ENCODE results near the gene UBE2J2. TPM values are rescaled to one million over a fixed set of nuclear protein-coding genes. Genes with fewer than 3 reads are reported as not detected.
A peak's percentile ranks its signal among the peaks of the same experiment; 100 is the strongest.
"Not testable (repeated sequence)": the region's sequence is repeated elsewhere in the genome, so short reads cannot be mapped to it uniquely, and the experiment has no call there.

UBE2J2 gene
- 58.1 TPM for polyA plus RNA-seq (2013, experiment 1 of 2; ENCODE audit: insufficient read length)
- polyA plus RNA-seq (2013, experiment 2 of 2; ENCODE audit: insufficient read length), result 58.3 TPM

DNA sequence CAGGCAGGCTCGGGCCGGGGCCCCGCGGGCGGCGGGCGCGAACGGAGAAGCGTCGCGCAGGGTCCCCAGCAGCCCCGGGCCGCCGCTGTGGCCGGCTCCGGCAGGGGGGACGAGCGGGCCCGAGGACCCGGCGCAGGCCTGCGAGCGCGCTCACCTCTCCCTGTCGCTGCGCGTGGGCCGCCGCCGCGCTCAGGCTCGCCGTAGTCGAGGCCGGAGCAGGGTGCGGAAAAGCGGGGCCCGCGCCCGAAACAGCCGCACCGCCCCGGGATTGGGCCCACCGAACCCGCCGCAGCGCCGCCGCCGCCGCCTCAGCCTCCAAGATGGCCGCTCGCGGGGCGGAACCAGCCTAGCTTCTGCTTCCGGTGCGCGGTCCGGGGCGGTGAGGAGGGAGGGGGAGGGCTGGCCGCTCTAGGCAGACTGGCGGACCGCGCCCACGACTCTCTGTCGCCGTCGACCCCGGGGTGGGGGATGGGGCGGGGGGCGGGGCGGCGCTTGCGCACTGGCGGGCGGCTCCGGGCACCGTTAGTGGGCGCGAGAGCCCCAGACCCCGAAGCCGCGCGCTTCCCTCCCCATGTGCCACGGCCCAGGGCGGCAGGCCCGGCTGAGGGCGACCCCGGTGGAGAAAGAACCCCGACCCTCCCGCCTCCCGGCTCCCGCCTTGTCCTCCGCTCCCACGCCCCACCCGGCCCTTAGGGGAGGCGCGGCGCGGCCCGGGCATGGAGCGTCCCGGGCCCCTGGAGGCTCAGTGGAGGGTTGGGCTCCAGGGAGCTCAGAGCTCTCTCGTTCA, at the start of gene UBE2J2:
TSS of gene UBE2J2 (minus strand) at position 343 of the 787 bp plus-strand sequence. CDS start 5,862 bp downstream, outside the sequence.
- DNase-seq, result peak; percentile 92

DNA sequence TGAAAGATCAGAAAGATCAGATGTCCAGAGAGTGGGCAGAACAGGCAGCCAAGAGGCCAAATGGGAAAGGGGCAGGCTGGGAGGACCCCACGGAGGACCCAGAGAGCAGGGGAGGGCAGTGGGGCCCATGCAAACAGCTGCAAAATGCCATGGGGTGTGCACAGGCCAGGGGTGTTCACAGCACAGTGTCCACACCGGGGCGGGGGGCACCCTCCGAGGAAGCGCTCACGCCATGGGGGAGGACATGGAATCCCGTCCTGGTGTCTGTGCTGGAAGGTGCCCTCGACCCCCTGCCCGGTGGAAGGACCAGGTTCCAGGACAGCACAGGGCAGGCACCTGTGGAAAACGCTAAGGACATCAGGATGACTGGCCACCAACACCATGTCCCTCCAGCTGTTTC, 49.3 kb upstream of the UBE2J2 start:
- no peak for DNase-seq

DNA sequence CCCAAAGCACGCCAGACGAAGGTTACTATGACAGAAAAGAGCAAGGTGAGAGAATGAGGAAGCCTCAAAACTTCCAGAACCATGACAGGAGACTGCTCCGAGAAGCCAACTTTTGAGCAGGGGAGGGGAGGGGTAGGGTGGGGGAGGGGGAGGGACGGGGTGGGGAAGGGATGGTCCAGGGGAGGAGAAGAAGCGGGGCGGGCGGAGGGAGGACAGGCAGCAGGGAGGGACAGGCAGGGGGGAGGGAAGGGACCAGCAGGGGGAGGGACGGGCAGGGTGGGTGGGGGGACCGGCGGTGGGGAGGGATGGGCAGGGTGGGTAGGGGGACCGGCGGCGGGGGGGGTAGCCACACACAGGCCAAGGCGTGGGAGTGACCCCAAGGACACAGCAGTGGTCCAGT, 48.8 kb upstream of the UBE2J2 start:
- DNase-seq, result no peak

DNA sequence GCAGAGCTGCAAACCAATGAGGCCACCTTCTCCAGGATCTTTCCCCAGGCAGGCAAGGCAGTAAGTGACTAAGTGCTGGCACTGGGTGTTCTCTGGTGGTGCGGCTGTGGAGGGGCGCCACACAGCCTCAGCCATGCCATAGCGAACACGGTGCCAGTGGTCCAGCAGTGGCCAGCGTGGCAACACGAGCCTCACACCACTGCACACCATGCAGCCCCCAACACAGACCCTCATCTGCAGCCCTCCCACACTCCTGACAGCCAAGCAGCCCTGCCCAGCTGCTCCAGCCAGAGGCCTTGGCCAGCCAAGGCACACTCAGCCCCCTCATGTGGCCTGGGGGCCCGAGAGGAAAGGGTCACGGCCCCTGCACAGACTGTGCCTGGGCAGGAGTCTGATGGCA, 47.8 kb upstream of the UBE2J2 start:
- DNase-seq, result no peak

DNA sequence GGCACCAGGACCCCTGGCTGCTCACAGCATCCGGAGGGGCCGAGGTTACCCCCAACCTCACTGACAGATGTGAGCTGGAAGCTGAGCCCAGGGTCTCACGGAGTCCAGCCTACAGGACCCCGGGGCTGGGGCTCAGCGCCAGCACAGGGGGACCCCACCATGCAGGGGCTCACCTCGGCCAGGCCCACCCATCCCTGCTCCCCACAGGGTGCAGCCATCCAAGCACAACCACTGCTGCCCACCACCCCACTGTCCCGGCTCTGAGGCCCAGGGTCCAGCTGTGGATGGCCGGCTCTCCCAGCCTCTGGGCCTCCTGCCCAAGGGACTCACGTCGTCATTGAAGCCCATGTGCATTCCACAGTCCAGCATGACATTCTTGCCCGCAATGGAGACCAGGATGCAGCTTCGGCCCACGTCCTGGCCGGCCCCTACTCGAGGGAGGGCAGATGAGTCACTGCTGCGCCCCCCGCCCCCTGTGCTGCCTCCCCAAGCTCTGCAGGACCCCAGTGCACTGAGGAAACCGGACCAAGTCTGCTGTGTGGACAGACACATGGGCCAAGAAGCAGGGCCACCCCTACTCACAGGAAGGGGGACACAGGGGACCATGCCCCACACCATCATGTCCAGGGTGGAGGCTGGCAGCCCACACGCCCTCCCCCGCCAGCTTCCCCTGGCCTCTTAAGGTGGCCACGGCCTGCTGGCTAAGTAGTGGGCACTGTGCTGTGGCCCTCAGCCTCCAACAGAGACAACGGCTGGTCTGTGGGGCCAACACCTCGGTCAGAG, 47.2 kb upstream of the UBE2J2 start:
- DNase-seq, result no peak

DNA sequence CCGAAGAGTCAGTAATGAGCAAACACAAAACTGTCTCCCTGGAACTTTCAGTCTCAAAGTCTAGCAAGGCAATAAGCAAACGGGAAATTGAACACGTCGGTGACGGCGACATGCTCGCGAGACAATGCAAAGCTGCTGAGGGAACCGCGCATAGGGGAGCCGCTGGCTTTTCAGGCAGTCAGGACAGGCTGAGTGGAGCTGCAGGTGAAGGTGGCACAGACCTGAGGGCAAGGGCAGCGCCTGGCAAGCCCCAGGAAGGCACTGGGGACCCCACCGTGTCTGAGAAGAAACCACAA, 45.9 kb upstream of the UBE2J2 start:
- DNase-seq, result no peak

DNA sequence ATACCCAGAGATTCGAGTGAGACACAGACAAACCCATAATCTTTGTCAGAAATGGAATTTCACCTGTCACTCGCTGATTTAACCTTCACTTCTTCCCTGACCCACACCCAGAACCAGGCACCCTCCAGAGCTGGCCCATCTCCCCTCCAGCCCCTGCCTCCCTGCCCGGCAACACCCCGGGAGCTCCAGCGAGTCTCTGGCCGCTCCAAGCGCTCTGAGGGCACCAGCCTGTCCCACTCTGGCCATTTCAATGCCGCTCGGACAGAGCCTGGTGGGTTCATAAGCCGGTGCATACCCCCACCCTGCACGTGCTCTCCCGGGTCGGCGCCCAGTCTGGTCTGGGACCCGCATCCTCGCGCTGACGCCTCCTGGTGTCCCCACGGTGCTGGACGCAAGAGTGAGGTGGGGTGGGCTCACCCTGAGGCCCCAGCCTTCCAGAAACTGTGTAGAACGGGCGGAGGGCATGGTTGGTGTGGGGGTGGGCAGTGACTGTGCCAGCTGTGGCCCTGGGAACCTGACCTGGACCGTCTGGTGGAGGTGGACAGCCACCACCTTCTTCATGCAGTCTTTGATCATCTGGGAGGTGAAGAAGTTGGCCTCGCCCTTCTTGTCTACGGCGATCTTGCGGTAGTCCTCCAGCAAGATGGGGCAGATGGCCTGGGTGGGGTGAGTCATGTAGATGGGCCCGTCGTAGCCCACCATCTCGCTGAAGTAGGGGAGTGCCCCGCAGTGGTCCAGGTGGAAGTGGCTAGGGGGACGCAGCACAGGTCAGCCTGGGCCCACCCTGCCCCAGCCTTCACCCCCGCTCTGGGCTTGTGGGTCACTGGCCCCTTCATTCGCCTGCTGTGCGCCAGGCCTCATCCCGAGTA, 45.4 kb upstream of the UBE2J2 start:
- no peak for DNase-seq

DNA sequence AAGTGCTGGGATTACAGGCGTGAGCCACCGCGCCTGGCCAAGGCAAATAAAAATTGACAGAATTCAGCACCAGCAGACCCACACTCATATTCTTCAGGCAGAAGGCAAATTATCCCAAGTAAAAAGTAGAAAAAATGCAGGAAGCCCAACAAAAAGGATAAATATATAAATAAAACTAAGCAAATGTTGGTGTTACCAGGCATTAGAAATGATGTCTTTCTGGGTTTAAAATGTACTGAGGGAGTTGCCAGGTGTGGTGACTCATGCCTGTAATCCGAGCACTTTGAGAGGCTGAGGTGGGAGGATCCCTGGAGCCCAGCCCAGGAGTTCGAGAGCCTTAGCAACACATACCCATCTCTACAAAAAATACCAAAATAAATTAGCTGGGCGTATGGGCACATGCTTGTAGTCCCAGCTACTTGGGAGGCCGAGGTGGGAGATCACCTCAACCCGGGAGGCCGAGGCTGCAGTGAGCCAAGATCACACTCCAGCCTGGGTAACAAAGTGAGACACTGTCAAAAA, 44.5 kb upstream of the UBE2J2 start:
- DNase-seq, result peak; percentile 91

DNA sequence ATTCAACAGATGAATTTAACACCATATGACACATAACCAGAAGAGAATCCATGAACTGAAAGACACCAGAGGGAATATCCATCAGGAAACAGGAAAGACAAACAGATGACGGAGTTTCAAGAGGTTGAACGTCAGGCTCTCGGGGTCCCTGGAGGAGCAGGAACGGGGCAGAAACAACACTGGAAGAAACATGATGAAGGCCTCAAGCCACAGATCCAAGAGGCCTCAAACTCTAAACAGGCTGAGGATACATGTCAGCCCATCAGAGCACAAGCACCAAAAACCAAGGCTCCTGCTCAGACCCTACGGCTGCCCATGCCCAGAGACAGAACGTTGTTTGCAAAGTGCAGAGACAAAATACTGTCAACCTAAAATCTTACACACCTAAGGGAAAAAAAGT, 43.8 kb upstream of the UBE2J2 start:
- no peak for DNase-seq

DNA sequence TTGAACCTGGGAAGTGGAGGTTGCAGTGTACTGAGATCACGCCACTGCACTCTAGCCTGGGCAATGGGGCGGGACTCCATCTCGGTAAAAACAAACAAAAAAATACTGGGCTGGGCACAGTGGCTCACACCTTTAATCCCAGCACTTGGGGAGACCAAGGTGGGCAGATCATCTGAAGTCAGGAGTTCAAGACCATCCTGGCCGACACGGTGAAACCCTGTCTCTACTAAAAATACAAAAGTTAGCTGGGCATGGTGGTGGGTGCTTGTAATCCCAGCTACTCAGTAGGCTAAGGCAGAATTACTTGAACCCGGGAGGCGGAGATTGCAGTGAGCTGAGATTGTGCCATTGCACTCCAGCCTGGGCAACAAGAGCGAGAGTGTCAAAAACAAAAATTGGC, 42.5 kb upstream of the UBE2J2 start:
- DNase-seq, result not testable (repeated sequence)

DNA sequence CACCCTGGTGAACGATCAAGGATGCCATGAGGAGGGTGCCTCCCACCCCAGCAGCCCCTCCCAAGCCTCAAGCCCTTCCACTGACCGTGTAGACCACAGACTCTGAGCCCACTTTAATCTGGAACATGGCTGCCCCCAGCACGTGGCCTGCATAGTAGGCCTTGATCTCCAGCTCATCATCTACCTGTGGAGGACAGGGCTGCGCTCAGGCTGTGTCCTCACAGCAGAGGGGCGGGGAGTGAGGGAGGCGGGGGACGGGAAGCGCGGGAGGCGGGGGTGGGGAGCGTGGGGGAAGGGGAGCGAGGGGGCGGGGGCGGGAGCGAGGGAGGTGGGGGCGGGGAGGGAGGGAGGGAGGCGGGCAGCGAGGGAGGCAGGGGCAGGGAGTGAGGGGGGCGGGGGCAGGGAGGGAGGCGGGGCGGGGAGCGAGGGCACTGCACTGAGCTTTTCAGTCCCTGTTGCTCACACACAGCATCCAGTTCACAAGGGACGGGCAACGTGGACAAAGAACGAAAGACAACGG, 41.8 kb upstream of the UBE2J2 start:
- no peak for DNase-seq

DNA sequence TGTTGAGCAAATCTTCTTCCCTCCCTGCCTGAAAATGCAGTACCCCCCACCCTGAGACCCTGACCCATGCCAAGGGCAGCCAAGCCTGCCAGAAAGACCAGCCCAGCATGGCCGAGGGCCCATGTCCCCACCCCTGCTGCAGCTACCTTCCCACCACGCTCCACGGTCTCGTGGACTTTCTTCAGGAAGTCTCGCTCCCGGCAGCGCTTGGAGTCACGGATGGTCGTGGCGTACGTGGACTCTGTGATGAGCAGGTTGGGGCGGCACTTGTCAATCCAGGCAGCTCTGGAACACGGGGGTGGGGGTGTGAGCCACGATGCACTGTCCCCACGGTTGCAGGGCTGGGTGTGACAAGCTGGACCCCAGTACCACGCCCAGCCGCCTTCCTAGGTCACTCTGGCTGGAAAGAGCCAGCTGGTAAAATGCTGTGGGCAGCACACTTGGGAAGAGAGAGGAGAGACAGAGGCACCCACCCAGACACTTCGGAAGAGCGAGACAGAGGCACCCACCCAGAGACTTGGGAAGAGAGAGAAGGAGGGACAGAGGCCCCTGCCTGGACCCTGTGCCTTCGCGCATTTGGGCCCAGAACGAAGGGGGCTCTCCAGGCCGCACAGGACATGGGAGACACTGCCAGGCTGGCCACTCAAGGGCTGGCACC, 41.2 kb upstream of the UBE2J2 start:
- no peak for DNase-seq

DNA sequence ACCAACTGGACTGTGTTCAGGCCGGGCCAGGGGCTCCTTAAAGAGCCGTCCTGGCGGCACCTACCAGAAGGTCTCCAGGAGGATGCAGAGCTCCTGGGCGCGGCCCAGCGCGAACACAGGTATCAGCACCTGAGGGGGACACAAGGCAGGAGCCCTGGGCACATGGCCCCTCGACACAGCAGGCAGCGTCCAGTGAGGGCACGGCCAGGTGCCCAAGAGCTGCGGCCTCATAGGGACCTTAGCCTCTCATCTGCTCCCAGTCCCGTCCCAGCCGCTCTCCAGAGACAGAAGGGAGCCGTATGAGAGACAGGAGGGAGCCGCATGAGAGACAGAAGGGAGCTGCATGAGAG, 40.6 kb upstream of the UBE2J2 start:
- DNase-seq, result no peak

DNA sequence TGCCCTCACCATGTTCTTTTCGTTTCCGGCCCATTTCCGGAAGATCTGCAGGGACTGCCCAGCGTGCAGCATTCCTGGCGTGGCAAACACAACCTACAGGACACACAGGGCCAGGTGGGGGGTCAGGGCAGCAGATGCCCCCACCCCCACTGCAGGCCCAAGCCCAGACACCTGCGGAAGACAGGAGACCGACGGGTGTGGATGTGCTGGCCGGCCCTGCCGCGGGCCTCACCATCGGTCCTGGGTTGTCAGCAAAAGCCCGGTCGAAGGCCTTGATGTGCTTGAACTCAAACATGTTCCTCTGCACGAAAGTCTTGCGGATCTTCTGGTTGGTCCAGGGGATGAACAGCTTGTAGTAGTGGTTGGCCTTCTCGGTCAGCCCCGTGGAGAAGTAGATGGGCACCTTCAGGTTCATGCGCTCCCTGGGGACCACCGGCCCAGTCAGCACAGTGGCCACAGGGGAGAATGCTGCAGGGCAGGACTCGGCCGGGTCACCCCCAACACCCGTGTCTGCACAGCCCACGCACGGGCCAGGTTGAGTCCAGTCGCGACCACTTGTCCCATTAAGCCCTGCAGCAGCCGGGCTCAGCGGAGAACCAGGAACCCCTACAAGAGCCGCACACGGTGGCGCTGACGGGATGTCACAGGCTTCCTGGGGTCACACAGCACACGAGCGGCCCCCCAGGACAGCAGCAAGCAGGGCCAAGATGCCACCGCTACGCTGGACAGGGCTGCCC, 40.0 kb upstream of the UBE2J2 start:
- DNase-seq, result no peak

DNA sequence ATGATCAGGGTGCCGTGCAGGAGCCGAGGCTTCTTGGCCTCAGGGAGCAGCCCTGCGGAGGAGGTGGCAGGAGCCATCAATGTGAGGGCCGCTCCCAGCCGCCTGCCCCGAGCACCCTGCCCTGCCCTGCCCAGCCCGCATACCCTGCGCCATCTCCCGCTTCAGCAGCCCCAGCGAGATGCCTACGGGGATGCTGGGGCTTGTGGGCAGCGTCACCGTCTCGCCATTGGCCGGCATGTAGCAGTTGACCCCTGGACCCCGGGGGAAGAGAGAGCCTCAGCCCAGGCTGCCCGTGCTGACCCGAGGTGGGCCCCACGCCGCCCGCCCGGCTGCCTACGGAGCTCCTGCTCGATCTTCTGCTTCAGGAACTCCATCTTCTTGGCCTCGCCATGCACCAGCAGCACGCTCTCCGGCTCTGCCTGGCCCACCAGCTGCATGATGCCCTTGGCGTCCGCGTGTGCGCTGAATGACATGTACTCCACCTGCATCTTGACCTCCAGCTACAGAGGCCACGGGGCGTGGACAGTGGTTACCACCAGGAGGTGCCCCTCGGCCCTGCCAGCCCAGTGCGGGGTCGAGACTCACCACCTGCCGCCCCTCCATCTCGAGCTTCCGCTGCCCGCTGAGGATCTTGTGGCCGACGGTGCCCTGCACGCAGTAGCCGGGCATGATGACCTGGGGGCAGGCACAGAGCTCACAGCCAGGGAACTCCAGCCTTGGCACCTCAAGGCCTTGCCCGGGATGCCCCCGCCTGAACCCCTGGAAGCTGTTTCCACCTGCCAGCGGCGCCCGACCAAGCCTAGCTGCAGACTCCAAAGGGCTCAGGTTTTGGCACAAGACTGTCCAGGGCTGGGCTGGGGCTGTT, 39.0 kb upstream of the UBE2J2 start:
- DNase-seq, result no peak

DNA sequence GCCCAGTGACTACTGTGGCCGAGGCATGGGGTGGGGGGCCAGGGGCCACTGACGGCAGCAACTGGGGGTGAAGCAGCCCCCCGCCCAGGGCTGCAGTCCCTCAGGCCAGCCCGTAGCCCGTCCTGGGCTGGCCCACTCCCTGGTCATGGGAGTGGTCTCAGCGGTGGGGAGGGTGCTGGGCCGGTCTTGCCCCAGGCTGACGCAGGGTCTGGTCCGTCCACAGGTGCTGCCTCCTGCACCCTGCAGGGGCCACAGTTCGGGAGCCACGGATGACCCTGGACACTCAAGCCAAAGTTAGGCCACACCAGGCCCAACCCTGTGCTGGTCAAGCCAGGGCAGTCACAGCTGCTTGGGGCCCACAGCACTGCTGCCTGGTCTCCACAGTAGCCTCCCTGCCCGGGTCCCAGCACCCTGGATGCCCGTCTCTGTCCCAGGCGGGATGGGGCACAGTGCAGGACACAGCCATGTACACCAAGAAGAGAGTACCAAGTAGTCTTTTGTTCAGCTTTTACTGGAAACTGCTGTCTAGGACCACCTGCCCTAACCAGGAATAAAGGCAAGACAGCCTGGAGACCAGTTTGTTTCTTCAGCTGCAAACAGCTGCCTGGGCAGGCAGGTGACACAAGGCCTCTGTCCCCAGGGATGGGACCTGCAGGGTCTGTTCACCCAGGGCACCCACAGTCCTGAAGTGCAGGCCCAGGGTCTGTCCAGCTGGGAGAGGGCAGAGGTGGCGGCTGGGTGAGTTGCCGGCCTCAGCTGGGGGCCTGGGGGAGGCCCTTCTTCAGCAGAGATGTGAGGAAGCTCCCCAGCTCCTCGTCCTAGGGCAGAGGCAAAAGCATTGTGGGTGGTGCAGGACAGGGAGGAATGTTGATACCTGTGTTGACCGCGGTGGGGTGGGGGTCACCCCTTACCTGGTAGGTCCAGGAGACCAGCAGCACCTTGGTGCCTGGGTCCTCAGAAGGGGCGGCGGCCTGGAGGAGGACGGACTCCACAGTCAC, 37.8 kb upstream of the UBE2J2 start:
- no peak for DNase-seq

DNA sequence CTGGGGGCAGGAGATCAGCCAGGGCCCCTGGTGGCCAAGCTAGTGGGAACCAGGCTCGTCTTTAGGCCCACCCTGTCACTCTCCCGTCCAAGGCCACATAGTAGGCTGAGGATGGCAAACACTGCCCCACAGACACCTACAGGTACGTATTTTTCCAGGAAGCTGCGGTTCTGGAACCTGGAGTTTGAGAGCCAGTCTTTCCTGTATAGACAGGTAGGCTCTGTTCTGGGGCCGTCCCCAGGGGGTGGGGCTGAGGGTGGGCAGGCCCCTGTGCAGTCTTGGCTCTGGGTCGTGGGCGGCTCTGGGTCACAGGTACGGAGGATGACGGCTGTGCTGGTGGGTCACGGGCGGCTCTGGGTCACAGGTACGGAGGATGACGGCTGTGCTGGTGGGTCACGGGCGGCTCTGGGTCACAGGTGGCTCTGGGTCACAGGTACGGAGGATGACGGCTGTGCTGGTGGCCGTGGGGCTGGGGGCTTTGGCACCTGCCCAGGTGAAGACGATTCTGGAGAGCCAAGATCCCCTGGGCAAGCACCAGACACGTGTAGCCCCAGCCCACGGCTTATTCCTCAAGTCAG, 36.9 kb upstream of the UBE2J2 start:
- DNase-seq, result no peak

DNA sequence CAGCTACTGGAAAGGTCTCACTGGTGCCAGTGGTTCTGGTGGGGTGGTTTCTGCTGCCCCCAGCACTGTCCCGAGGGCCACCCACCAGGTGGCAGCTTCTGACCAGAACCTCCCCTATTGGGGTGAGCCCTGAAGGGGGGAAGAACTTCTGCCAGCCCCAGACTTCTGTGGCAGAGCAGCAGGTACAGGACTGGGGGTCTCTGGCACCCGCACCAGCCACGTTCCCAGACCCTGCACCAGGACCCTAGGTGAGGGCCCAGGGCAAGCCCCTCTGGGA, 36.4 kb upstream of the UBE2J2 start:
- DNase-seq, result no peak

All from fibroblast of skin of abdomen (primary cell).